HG03439 (cell line): ENCODE results near the gene LZTR1.
"Not testable (repeated sequence)": the region's sequence is repeated elsewhere in the genome, so short reads cannot be mapped to it uniquely, and the experiment has no call there.

Source experiments
- ATAC-seq: cut with Tn5 transposase; IDR thresholded peaks from one replicate; pipeline ENCODE4 v1.9.1; 2021; ENCODE audit warnings: mild to moderate bottlenecking, moderate library complexity; ENCODE audit not compliant: unreplicated experiment

Gene LZTR1

GRCh38 chr22:20981787-20982562, at the start of gene LZTR1:
LZTR1 (plus strand) TSS chr22:20982297; CDS start chr22:20982372, 75 bp downstream.
- peak; percentile 71 for ATAC-seq

- ATAC-seq = no peak
These were observed 48.2 kb upstream of the LZTR1 start for GRCh38 chr22:20933910-20934309.

- ATAC-seq = not testable (repeated sequence)
These were observed 47.0 kb upstream of the LZTR1 start for GRCh38 chr22:20935049-20935448.

GRCh38 chr22:20935780-20936539, 46.1 kb upstream of the LZTR1 start:
- ATAC-seq = not testable (repeated sequence)

- ATAC-seq = no peak
These were observed 44.9 kb upstream of the LZTR1 start for GRCh38 chr22:20937031-20937793.

GRCh38 chr22:20937794-20938671, 44.1 kb upstream of the LZTR1 start:
- ATAC-seq = no peak

- not testable (repeated sequence) for ATAC-seq
These were observed 42.5 kb upstream of the LZTR1 start for GRCh38 chr22:20939457-20940185.

GRCh38 chr22:20940186-20940651, 41.9 kb upstream of the LZTR1 start:
- ATAC-seq = no peak

- no peak for ATAC-seq
These were observed 41.2 kb upstream of the LZTR1 start for GRCh38 chr22:20940904-20941385.

GRCh38 chr22:20942203-20942902, 39.7 kb upstream of the LZTR1 start:
- not testable (repeated sequence) for ATAC-seq

- ATAC-seq = no peak
These were observed 38.8 kb upstream of the LZTR1 start for GRCh38 chr22:20943104-20943933.

- ATAC-seq = no peak
These were observed 38.1 kb upstream of the LZTR1 start for GRCh38 chr22:20944042-20944441.

GRCh38 chr22:20945578-20945934, 36.5 kb upstream of the LZTR1 start:
- no peak for ATAC-seq

- no peak for ATAC-seq
These were observed 35.8 kb upstream of the LZTR1 start for GRCh38 chr22:20946080-20946986.

- no peak for ATAC-seq
These were observed 35.1 kb upstream of the LZTR1 start for GRCh38 chr22:20946991-20947390.

- no peak for ATAC-seq
These were observed 33.6 kb upstream of the LZTR1 start for GRCh38 chr22:20948450-20948849.

- ATAC-seq = no peak
These were observed 33.1 kb upstream of the LZTR1 start for GRCh38 chr22:20948989-20949388.
